Activated CD4-positive, alpha-beta memory T cell treated with anti-CD3 and anti-CD28 coated beads for 36 hours (primary cell): ENCODE data around the gene CGN. TPM values are rescaled to one million over a fixed set of nuclear protein-coding genes. Genes with fewer than 3 reads are reported as not detected.

ENCODE experiments used
- CTCF ChIA-PET: fragments of 350-600 bp; sonication (Branson Sonifier 250); formaldehyde crosslinking; loops from one replicate; lab custom pipeline; 2021; ENCODE audit warnings: antibody characterized with exemption, inconsistent platforms; lab: Charles Lee
- POLR2A ChIA-PET: fragments of 350-600 bp; sonication (Branson Sonifier 250); formaldehyde crosslinking; loops from one replicate; lab custom pipeline; 2021; ENCODE audit warnings: antibody characterized with exemption; lab: Charles Lee
- DNase-seq: peaks from one replicate; pipeline ENCODE4 v3.0.0-alpha.2; 2020
- H3K27ac Mint-ChIP-seq: one replicate; pipeline ENCODE4 v1.8.0; 2021; ENCODE audit warnings: mixed read lengths
- H3K27me3 Mint-ChIP-seq: one replicate; pipeline ENCODE4 v1.8.0; 2021; ENCODE audit warnings: mixed read lengths
- H3K36me3 Mint-ChIP-seq: one replicate; pipeline ENCODE4 v1.8.0; 2021; ENCODE audit warnings: mixed read lengths
- H3K4me1 Mint-ChIP-seq: one replicate; pipeline ENCODE4 v1.8.0; 2021; ENCODE audit warnings: low read depth, mixed read lengths
- H3K4me3 Mint-ChIP-seq: one replicate; pipeline ENCODE4 v1.8.0; 2021; ENCODE audit warnings: mild to moderate bottlenecking, mixed read lengths
- H3K9me3 Mint-ChIP-seq: one replicate; pipeline ENCODE4 v1.8.0; 2021; ENCODE audit warnings: mixed read lengths
- intact Hi-C: fragments of 100-400 bp; cut with micrococcal nuclease; formaldehyde crosslinking; loops from one replicate; pipeline ENCODE4 v1.15.1; 2023
- total RNA-seq, 2 experiments: library from RNA; stranded (reverse); gene quantifications; one replicate each; pipeline ENCODE4 v1.2.3, GENCODE V29; 2021

Gene CGN
- total RNA-seq, 2 experiments from 2014 or later, result 1.3 to 1.4 TPM

- Mint-ChIP-seq H3K27me3 (peaks cover 3% of the 10 kb centered on the region), H3K36me3 (no peaks in the 10 kb centered on the region), H3K4me3 (no peak overlapping the region), H3K4me1 (peaks cover 13% of the 10 kb centered on the region), H3K9me3 (peaks cover 3% of the 10 kb centered on the region), H3K27ac (no peak overlapping the region)
- ChIA-PET POLR2A (no interaction called here), CTCF (interaction anchor here (1.3 kb wide), 1 partner anchor 32 kb away, joined by 3 read pairs; the partner anchor contains the start of gene CGN)
- intact Hi-C loops, result no loop called here
- no peak for DNase-seq
These were observed 31.7 kb upstream of the CGN start for GRCh38 chr1:151479462-151479861.

- no peak overlapping the region for H3K4me3 Mint-ChIP-seq
- CTCF ChIA-PET, result no interaction called here
- H3K9me3 Mint-ChIP-seq, result peaks cover 3% of the 10 kb centered on the region
- POLR2A ChIA-PET, result no interaction called here
- no peaks in the 10 kb centered on the region for H3K4me1 Mint-ChIP-seq
- no peak for DNase-seq
- H3K36me3 Mint-ChIP-seq, result no peaks in the 10 kb centered on the region
- peaks cover under 1% of the 10 kb centered on the region for H3K27me3 Mint-ChIP-seq
- intact Hi-C loops, result no loop called here
- H3K27ac Mint-ChIP-seq, result no peak overlapping the region
These were observed 29.2 kb upstream of the CGN start for GRCh38 chr1:151482017-151482416.

- H3K36me3 Mint-ChIP-seq, result no peaks in the 10 kb centered on the region
- no peaks in the 10 kb centered on the region for H3K27me3 Mint-ChIP-seq
- ChIA-PET CTCF (no interaction called here), POLR2A (no interaction called here)
- DNase-seq, result no peak
- intact Hi-C loops, result no loop called here
- H3K9me3 Mint-ChIP-seq, result peaks cover 3% of the 10 kb centered on the region
- H3K4me3 Mint-ChIP-seq, result no peak overlapping the region
- no peak overlapping the region for H3K27ac Mint-ChIP-seq
- H3K4me1 Mint-ChIP-seq, result no peaks in the 10 kb centered on the region
These were observed 25.4 kb upstream of the CGN start for GRCh38 chr1:151485685-151486255.

- Mint-ChIP-seq H3K27ac (no peak overlapping the region), H3K4me1 (no peaks in the 10 kb centered on the region), H3K9me3 (peaks cover 3% of the 10 kb centered on the region), H3K4me3 (no peak overlapping the region), H3K27me3 (no peaks in the 10 kb centered on the region), H3K36me3 (no peaks in the 10 kb centered on the region)
- no peak for DNase-seq
- CTCF ChIA-PET, result no interaction called here
- POLR2A ChIA-PET, result no interaction called here
- intact Hi-C loops, result no loop called here
These were observed 24.6 kb upstream of the CGN start for GRCh38 chr1:151486557-151486956.

- no peaks in the 10 kb centered on the region for H3K27me3 Mint-ChIP-seq
- H3K27ac Mint-ChIP-seq, result no peak overlapping the region
- ChIA-PET POLR2A (no interaction called here), CTCF (no interaction called here)
- no peak overlapping the region for H3K4me3 Mint-ChIP-seq
- H3K4me1 Mint-ChIP-seq, result peaks cover 11% of the 10 kb centered on the region
- no peaks in the 10 kb centered on the region for H3K9me3 Mint-ChIP-seq
- intact Hi-C loops, result no loop called here
- H3K36me3 Mint-ChIP-seq, result no peaks in the 10 kb centered on the region
- no peak for DNase-seq
These were observed 19.5 kb upstream of the CGN start for GRCh38 chr1:151491641-151492040.

- peaks cover 11% of the 10 kb centered on the region for H3K4me1 Mint-ChIP-seq
- no peaks in the 10 kb centered on the region for H3K27me3 Mint-ChIP-seq
- H3K27ac Mint-ChIP-seq, result no peak overlapping the region
- no peaks in the 10 kb centered on the region for H3K36me3 Mint-ChIP-seq
- no peaks in the 10 kb centered on the region for H3K9me3 Mint-ChIP-seq
- ChIA-PET CTCF (no interaction called here), POLR2A (no interaction called here)
- no peak overlapping the region for H3K4me3 Mint-ChIP-seq
- intact Hi-C loops, result no loop called here
- no peak for DNase-seq
These were observed 19.1 kb upstream of the CGN start for GRCh38 chr1:151492120-151492519.

- H3K36me3 Mint-ChIP-seq, result no peaks in the 10 kb centered on the region
- ChIA-PET POLR2A (interaction anchor here (1.2 kb wide), 1 partner anchor 18 kb away, joined by 3 read pairs; the partner anchor contains the start of gene CGN), CTCF (no interaction called here)
- no peak for DNase-seq
- H3K4me1 Mint-ChIP-seq, result peaks cover 11% of the 10 kb centered on the region
- no peaks in the 10 kb centered on the region for H3K9me3 Mint-ChIP-seq
- H3K4me3 Mint-ChIP-seq, result no peak overlapping the region
- H3K27me3 Mint-ChIP-seq, result no peaks in the 10 kb centered on the region
- H3K27ac Mint-ChIP-seq, result no peak overlapping the region
- intact Hi-C loops, result no loop called here
These were observed 18.1 kb upstream of the CGN start for GRCh38 chr1:151493042-151493441.

GRCh38 chr1:151494741-151495281 is 16.4 kb upstream of the CGN start:
- POLR2A ChIA-PET, result no interaction called here
- no peak for DNase-seq
- Mint-ChIP-seq H3K4me1 (peaks cover 11% of the 10 kb centered on the region), H3K27me3 (peaks cover 3% of the 10 kb centered on the region), H3K9me3 (no peaks in the 10 kb centered on the region), H3K4me3 (no peak overlapping the region), H3K27ac (peak overlapping the region; percentile 9), H3K36me3 (no peaks in the 10 kb centered on the region)
- CTCF ChIA-PET, result interaction anchor here (0.9 to 1.1 kb wide), 2 partner anchors 20 to 167 kb away, joined by 3 to 5 read pairs; partner anchors contain the start of gene PI4KB
- intact Hi-C loops, result loop anchor here (2.0 kb wide), 1 partner anchor 16 kb away; the partner anchor contains the start of gene CGN

GRCh38 chr1:151495316-151495715 is 15.9 kb upstream of the CGN start:
- no peak overlapping the region for H3K27ac Mint-ChIP-seq

GRCh38 chr1:151499365-151499764 is 11.8 kb upstream of the CGN start:
- Mint-ChIP-seq H3K4me3 (no peak overlapping the region), H3K9me3 (no peaks in the 10 kb centered on the region), H3K4me1 (peaks cover 11% of the 10 kb centered on the region), H3K27ac (no peak overlapping the region), H3K27me3 (peaks cover 3% of the 10 kb centered on the region), H3K36me3 (no peaks in the 10 kb centered on the region)
- POLR2A ChIA-PET, result no interaction called here
- intact Hi-C loops, result no loop called here
- DNase-seq, result no peak
- CTCF ChIA-PET, result no interaction called here

More at GRCh38 chr1:151495316-151495715, 15.9 kb upstream of the CGN start:
- Mint-ChIP-seq H3K4me1 (peaks cover 11% of the 10 kb centered on the region), H3K4me3 (no peak overlapping the region), H3K27me3 (peaks cover 3% of the 10 kb centered on the region), H3K9me3 (no peaks in the 10 kb centered on the region), H3K36me3 (no peaks in the 10 kb centered on the region)
- ChIA-PET POLR2A (no interaction called here), CTCF (interaction anchor here (0.9 to 1.1 kb wide), 2 partner anchors 20 to 168 kb away, joined by 3 to 5 read pairs; partner anchors contain the start of gene PI4KB)
- no peak for DNase-seq
- intact Hi-C loops, result loop anchor here (2.0 kb wide), 1 partner anchor 15 kb away; the partner anchor contains the start of gene CGN

- Mint-ChIP-seq H3K36me3 (no peaks in the 10 kb centered on the region), H3K27ac (no peak overlapping the region), H3K4me1 (peaks cover 7% of the 10 kb centered on the region), H3K27me3 (peaks cover 3% of the 10 kb centered on the region), H3K9me3 (no peaks in the 10 kb centered on the region), H3K4me3 (no peak overlapping the region)
- intact Hi-C loops, result no loop called here
- POLR2A ChIA-PET, result no interaction called here
- CTCF ChIA-PET, result interaction anchor here (1.0 kb wide), 1 partner anchor 21 kb away, joined by 3 read pairs; no protein-coding TSS in a partner anchor
- DNase-seq, result no peak
These were observed 11.3 kb upstream of the CGN start for GRCh38 chr1:151499930-151500329.

- Mint-ChIP-seq H3K27me3 (peaks cover 3% of the 10 kb centered on the region), H3K9me3 (no peaks in the 10 kb centered on the region), H3K4me1 (no peaks in the 10 kb centered on the region), H3K27ac (no peak overlapping the region), H3K36me3 (no peaks in the 10 kb centered on the region), H3K4me3 (no peak overlapping the region)
- CTCF ChIA-PET, result no interaction called here
- POLR2A ChIA-PET, result interaction anchor here (0.7 to 1.4 kb wide), 2 partner anchors 9 to 127 kb away, joined by 3 read pairs; partner anchors contain the start of gene CGN
- intact Hi-C loops, result no loop called here
- no peak for DNase-seq
These were observed 9.7 kb upstream of the CGN start for GRCh38 chr1:151501474-151501873.
